NCI-H524 treated with DMSO at 0.1 percent for 48 hours (cell line): ENCODE measurements around the gene TRPC4.
"Not testable (repeated sequence)": the region's sequence is repeated elsewhere in the genome, so short reads cannot be mapped to it uniquely, and the experiment has no call there.

Source experiments
- DNase-seq: peaks from one replicate; lab custom pipeline; 2025; lab: John Stamatoyannopoulos, UW

The TRPC4 gene

DNA sequence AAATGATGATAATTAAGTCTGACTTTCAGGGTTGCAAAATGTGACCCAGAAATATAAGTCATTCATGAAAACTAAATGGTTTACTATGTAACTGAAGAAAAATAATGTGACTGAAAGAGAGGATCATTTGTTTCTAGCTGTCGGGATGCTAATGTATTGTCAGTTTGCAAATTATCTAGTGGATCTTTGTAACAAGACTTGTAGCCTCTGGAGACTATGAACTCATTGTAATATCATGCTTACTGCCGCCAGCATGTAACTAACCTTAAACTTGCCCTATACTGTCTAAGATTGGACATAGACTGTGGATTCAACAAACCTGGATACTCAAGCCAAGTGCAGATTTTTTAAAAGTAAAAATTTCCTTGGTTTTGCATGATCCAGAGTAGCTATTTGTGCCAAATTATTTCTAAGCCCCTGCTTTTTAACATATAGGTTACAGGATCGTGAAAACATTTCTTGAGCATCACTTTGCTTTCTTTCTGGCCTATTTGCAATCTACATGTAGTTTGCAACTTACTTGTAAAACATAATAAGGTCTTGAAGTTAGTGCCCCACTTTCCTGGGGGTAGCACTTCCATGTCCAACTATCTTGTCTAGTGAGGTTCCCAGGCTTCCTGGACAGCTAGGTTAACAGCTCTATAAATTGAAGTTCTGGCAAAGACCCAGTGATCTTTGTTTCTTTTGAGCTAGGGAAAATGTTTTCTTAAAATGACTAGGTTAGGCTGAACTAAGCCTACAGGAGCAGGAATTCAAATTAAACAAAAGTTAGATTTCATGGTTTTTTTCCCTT lies 267.7 kb downstream of the TRPC4 start:
- DNase-seq = no peak

DNA sequence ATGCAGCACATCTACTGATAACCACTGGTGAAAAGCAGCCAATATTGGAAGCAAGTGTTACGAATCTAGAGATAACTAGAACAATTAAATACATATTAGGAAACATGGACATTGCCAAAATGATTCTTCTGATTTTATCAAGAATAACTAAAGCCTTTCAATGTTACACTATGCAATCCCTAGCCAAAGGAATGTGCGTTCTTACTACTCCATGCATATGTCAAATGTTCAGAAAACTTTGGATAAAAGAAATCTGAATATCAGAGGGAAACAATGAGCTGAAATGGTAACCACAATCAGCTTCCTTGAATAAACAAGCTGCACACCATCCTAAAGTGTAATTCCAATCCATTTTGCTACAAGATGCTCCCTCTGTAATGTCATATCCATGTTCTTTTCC lies 270.1 kb downstream of the TRPC4 start:
- no peak for DNase-seq

DNA sequence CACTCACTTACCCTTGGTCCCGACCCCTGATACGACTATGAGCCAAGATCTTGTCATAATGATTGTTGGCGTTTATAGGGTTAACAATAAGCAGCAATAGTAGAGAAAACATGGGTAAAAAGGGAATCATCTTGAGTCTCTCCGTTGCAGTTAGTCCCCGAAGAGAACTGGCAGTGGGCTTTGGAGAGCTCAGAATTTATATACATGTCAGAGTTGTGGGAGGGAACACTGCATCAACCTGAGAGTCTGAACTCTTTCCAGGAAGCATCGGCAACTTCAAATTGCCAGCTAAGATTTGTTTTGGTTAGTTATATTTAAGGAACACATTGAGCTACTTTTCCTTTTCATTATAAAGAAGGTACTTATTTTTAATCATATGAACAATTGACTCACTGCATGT lies 271.0 kb downstream of the TRPC4 start, which contains the start of gene POSTN:
TSS of gene POSTN (minus strand) at position 172 of the 400 bp plus-strand sequence. CDS start at position 130, 42 bp downstream.
- no peak for DNase-seq

DNA sequence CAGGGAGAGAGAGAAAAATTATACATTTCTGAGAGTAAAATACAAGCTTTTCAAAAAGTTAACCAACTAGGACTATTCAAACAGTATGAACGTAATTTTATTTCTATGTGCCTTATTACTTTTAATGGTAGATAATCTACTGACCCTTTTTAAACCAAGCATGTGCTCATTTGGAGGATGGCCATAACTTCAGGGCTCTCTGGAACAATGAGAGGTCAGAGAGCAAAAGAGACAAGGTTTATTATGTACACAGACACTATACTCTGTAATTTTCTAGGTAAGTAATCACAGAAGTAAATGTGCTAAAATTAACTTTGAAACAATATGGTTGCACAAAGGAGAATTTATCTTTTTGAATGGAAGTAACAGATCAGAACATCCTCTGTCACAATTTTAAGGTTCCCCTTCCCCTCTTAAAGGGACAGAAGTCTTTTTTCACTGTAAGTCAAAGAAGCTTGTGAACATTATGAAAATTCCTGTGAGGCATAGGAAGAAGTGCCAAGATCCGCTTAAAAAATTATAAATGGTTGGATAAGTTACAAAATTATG lies 272.0 kb downstream of the TRPC4 start:
- no peak for DNase-seq

DNA sequence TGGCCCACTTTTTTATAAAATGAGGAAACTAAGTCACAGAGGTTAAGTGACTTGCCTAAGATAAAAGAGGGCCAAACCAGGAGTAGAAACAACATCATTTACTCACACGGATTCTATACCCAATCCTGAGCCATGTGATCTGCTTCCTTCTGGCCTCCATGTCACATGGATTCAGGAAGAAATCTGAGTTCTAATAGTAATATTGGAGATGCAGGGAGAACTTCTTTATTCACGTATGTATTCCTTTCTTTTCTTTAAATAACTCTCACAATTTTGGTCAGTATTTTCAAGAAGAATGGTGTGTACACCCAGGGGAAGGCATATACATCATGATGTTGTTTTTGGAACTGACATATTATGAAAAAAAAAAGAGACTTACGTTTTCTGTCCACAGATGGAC lies 272.8 kb downstream of the TRPC4 start:
- DNase-seq = no peak

DNA sequence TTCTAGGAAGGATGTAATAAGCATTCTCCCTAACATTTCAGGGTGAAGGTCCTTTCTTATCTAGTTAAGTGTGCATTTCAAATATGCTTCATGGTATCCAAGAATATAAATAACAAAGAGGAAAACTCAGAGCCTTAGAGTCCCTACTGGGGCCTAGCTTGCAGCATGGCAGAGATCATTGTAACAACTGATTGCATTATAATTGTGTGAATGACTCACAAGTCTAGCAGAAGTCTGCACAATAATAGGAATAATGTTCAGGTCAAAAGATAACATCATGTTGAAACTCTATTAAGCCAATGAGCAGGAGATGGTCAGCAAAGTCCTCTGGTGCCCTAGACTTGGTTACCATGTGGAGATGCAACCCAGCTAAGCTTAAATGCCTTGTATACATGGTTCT lies 274.4 kb downstream of the TRPC4 start:
- DNase-seq = no peak

DNA sequence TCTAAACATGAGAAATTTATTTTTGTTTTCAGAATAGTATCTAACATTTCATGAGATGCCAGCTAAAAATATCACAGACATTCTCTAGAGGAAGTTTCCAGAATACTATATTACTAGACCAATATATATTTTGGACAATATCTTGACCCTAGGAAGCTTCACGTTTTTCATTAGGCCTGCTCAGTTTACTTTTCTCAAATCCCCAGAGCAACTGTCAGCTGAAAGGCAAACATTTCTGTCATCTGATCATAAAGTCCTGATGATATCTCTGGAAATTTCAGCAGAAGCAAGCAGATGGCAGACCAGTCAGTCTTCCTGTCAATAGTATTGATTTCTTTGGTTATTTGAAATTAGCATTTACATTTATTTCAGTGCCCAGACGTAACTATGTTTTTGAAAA lies 275.0 kb downstream of the TRPC4 start:
- DNase-seq = no peak

DNA sequence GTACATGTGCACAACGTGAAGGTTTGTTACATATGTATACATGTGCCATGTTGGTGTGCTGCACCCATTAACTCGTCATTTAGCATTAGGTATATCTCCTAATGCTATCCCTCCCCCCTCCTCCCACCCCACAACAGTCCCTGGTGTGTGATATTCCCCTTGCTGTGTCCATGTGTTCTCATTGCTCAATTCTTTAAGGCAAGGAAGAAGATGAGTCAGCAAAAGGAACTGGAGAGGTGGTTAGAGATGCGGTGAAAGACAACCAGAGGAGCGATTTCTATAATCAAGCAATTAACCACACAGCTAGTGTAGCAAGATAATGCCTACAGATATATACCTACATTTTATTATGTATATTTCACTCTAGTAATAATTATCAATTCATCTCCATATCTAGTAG lies 280.2 kb downstream of the TRPC4 start:
- DNase-seq = not testable (repeated sequence)

DNA sequence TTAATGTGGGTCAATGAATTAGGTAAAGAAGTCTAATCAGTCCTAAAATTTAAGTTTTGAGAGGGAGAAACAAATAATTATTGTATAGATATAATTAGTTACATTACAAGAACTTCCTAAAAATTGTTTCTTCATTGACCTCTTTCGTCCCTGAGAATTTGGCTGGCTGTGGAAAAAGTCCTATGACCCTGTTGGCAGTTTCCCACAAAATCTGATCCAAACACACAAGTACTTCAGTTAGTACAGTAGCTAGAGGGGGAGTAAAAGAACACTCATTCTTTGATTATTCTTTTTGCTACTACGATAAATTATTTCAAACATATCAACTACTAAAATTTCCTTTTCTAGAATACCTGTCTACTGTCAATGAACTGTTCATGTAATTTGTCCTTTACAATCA lies 282.3 kb downstream of the TRPC4 start:
- no peak for DNase-seq
